Gastrocnemius medialis (tissue), 4 donors: ENCODE measurements around the gene GNB5. TPM values are rescaled to one million over a fixed set of nuclear protein-coding genes. Genes with fewer than 3 reads are reported as not detected.

ENCODE experiments used
- ATAC-seq, 2 donors: fragments of 150-250 bp; one replicate each; pipeline ENCODE4 v1.9.1; 2016
- DNase-seq, 2 donors: peaks; one replicate each; pipeline ENCODE4 v3.0.0-alpha.2; 2019
- H3K27ac ChIP-seq, 4 donors: fragments of 200-600 bp; sonication (generic); 1 replicate in 1 of 4; 2 replicates in 3 of 4; pipeline ENCODE4 v1.5.1; 2016 to 2018; ENCODE audit warnings: mild to moderate bottlenecking in 2 of 4, moderate library complexity in 1 of 4
- H3K27me3 ChIP-seq, 3 donors: fragments of 200-600 bp; sonication (generic) in 2 of 3; 1 replicate in 1 of 3; 2 replicates in 2 of 3; pipeline versions ENCODE4 v1.5.1 to v1.6.0; 2016 to 2019; ENCODE audit warnings: mild to moderate bottlenecking in 1 of 3, moderate library complexity in 1 of 3
- H3K36me3 ChIP-seq, 2 donors: fragments of 200-600 bp; sonication (generic) in 1 of 2; one replicate each; pipeline ENCODE4 v1.5.1; 2017 to 2018
- H3K4me1 ChIP-seq, 2 donors: fragments of 200-600 bp; sonication (generic) in 1 of 2; one replicate each; pipeline ENCODE4 v1.5.1; 2016 to 2017; ENCODE audit warnings: mild to moderate bottlenecking in 2 of 2
- H3K4me3 ChIP-seq, 4 donors: fragments of 200-600 bp; sonication (generic) in 3 of 4; 1 replicate in 1 of 4; 2 replicates in 3 of 4; pipeline ENCODE4 v1.5.1; 2016 to 2019; ENCODE audit warnings: mild to moderate bottlenecking in 2 of 4
- H3K9me3 ChIP-seq, 3 donors: fragments of 200-600 bp; sonication (generic) in 2 of 3; 1 replicate in 1 of 3; 2 replicates in 2 of 3; pipeline ENCODE4 v1.5.1; 2016 to 2019
- CTCF ChIP-seq, 5 experiments: fragments of 450-650 bp in 3 of 5; fragments of 200-600 bp in 2 of 5; sonication (generic) in 2 of 5; IDR thresholded peaks in 4 of 5; conservative IDR thresholded peaks in 1 of 5; 1 replicate in 4 of 5; 2 replicates in 1 of 5; pipeline ENCODE4 v1.5.1; 2016 to 2019; ENCODE audit warnings: antibody characterized with exemption in 5 of 5, mild to moderate bottlenecking in 3 of 5, moderate library complexity in 3 of 5
- POLR2A ChIP-seq, 2 donors: fragments of 450-650 bp; IDR thresholded peaks; one replicate each; pipeline ENCODE4 v1.6.1; 2017; ENCODE audit warnings: antibody characterized with exemption in 2 of 2, mild to moderate bottlenecking in 2 of 2, moderate library complexity in 2 of 2
- in situ Hi-C, 4 donors: fragments of 200-750 bp; cut with MboI; loops; one replicate each; pipeline versions ENCODE4 v1.15.0 to v1.8.0; 2017; ENCODE audit warnings: low sequenced_read_pairs in 4 of 4
- intact Hi-C: fragments of 100-400 bp; cut with DNase I; formaldehyde crosslinking; loops from one replicate; pipeline ENCODE4 v1.15.1; 2023; ENCODE audit warnings: low total_unique reads
- total RNA-seq, 4 donors: library from RNA; depleted of rRNA; stranded (reverse); fragments of >200 nt; gene quantifications; one replicate each; pipeline versions ENCODE4 v1.1.0 to v1.2.3, GENCODE V29; 2016

GNB5 gene
- total RNA-seq, 4 donors from 2014 or later: 2.9 to 4.6 (median 3.6) TPM

GRCh38 chr15:52095597-52096262 lies 95.5 kb downstream of the GNB5 start:
- DNase-seq (no peak), ATAC-seq (peak; percentile 19 to 42)
- intact Hi-C loops: no loop called here
- TF ChIP-seq CTCF (IDR thresholded peaks at IDR 0.05 in 4 of 5, conservative IDR thresholded peaks at IDR 0.05 in 1 of 5) (no peak), POLR2A (IDR thresholded peaks at IDR 0.05) (no peak)
- in situ Hi-C loops: loop anchor here in 1 of 4 donors (25.0 kb wide), 1 partner anchor 108 kb away; no protein-coding TSS in a partner anchor
- no peaks in the 10 kb centered on the region for H3K27me3 ChIP-seq
- no peaks in the 10 kb centered on the region for H3K36me3 ChIP-seq
- no peak overlapping the region for H3K27ac ChIP-seq
- peaks cover 0 to 7% of the 10 kb centered on the region in 2 donors for H3K4me1 ChIP-seq
- no peaks in the 10 kb centered on the region for H3K9me3 ChIP-seq
- H3K4me3 ChIP-seq: no peak overlapping the region

- in situ Hi-C loops: loop anchor here in 1 of 4 donors (25.0 kb wide), 1 partner anchor 108 kb away; no protein-coding TSS in a partner anchor
- intact Hi-C loops: no loop called here
- H3K27ac ChIP-seq: peak overlapping the region in 2 of 4 donors; percentile 12 to 49
- no peak for TF ChIP-seq POLR2A (IDR thresholded peaks at IDR 0.05)
- no peak for TF ChIP-seq CTCF (IDR thresholded peaks at IDR 0.05 in 4 of 5, conservative IDR thresholded peaks at IDR 0.05 in 1 of 5)
- ATAC-seq (no peak), DNase-seq (no peak)
- no peaks in the 10 kb centered on the region for H3K36me3 ChIP-seq
- peaks cover 0 to 2% (median 0%) of the 10 kb centered on the region in 3 donors for H3K27me3 ChIP-seq
- peaks cover 0 to 4% (median 0%) of the 10 kb centered on the region in 3 donors for H3K9me3 ChIP-seq
- H3K4me3 ChIP-seq: no peak overlapping the region
- H3K4me1 ChIP-seq: peaks cover 0 to 7% of the 10 kb centered on the region in 2 donors
Measured at GRCh38 chr15:52094811-52095584, 96.2 kb downstream of the GNB5 start.

GRCh38 chr15:52093539-52094510 lies 97.4 kb downstream of the GNB5 start:
- peak overlapping the region in 3 of 4 donors; percentile 34 to 49 (median 43) for H3K27ac ChIP-seq
- no peak overlapping the region for H3K4me3 ChIP-seq
- in situ Hi-C loops (loop anchor here in 1 of 4 donors (25.0 kb wide), 1 partner anchor 107 kb away; no protein-coding TSS in a partner anchor), intact Hi-C loops (no loop called here)
- H3K4me1 ChIP-seq: peaks cover 0 to 7% of the 10 kb centered on the region in 2 donors
- peaks cover 0 to 4% (median 0%) of the 10 kb centered on the region in 3 donors for H3K9me3 ChIP-seq
- H3K27me3 ChIP-seq: peaks cover 0 to 4% (median 0%) of the 10 kb centered on the region in 3 donors
- ATAC-seq (peak; percentile 53 to 73), DNase-seq (peak; percentile 39 to 82)
- TF ChIP-seq POLR2A (IDR thresholded peaks at IDR 0.05) (no peak), CTCF (IDR thresholded peaks at IDR 0.05 in 4 of 5, conservative IDR thresholded peaks at IDR 0.05 in 1 of 5) (no peak)
- H3K36me3 ChIP-seq: no peaks in the 10 kb centered on the region

GRCh38 chr15:52093167-52093538 lies 98.0 kb downstream of the GNB5 start:
- TF ChIP-seq POLR2A (IDR thresholded peaks at IDR 0.05) (no peak), CTCF (IDR thresholded peaks at IDR 0.05 in 4 of 5, conservative IDR thresholded peaks at IDR 0.05 in 1 of 5) (no peak)
- ATAC-seq: peak in 1 of 2 donors; percentile 6
- Histone ChIP-seq H3K9me3 (peaks cover 0 to 4% (median 0%) of the 10 kb centered on the region in 3 donors), H3K27ac (peak overlapping the region in 1 of 4 donors; percentile 43), H3K27me3 (peaks cover 0 to 4% (median 0%) of the 10 kb centered on the region in 3 donors), H3K4me1 (peaks cover 0 to 7% of the 10 kb centered on the region in 2 donors), H3K4me3 (no peak overlapping the region), H3K36me3 (no peaks in the 10 kb centered on the region)
- in situ Hi-C loops (loop anchor here in 1 of 4 donors (25.0 kb wide), 1 partner anchor 106 kb away; no protein-coding TSS in a partner anchor), intact Hi-C loops (no loop called here)
- DNase-seq: no peak
